HL-60 (cell line): Measurements from ENCODE around the gene SNRPD3.

Experiments used
- CTCF ChIP-seq: IDR thresholded peaks from one replicate; pipeline ENCODE4 v1.5.1; 2011; ENCODE audit warnings: low read length, control low read depth, inconsistent platforms; ENCODE audit not compliant: insufficient read depth
- POLR2AphosphoS5 ChIP-seq: IDR thresholded peaks from 2 replicates; pipeline ENCODE4 v1.6.1; 2012; ENCODE audit warnings: low read depth
- REST ChIP-seq: IDR thresholded peaks from 2 replicates; pipeline ENCODE4 v1.6.1; 2012; ENCODE audit warnings: low read depth; ENCODE audit not compliant: insufficient replicate concordance

DNA sequence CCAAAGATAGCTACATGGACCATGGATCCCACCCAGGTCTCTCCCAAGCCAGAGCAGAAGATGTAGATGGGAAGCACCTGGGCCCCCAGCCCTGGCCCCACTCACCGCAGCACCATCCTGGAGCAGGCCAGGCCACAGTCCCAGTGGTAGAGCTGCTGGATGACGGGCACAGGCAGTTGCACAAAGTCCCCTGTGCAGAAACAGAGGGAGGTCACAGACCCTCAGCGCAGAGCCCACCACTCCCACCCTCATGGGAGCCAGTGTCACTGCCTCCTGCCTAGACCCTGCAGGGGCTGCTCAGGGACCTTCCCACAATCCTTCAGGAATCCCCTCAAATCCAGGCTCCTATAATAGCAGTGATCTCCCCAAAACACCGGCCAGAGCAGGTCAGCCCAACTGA, 7.0 kb upstream of the SNRPD3 start:
- TF ChIP-seq CTCF (no peak), POLR2AphosphoS5 (no peak), REST (no peak)
